ENCODE data around the gene MIER2.
"Not testable (repeated sequence)": the region's sequence is repeated elsewhere in the genome, so short reads cannot be mapped to it uniquely, and the experiment has no call there.

MIER2 gene, protein sequence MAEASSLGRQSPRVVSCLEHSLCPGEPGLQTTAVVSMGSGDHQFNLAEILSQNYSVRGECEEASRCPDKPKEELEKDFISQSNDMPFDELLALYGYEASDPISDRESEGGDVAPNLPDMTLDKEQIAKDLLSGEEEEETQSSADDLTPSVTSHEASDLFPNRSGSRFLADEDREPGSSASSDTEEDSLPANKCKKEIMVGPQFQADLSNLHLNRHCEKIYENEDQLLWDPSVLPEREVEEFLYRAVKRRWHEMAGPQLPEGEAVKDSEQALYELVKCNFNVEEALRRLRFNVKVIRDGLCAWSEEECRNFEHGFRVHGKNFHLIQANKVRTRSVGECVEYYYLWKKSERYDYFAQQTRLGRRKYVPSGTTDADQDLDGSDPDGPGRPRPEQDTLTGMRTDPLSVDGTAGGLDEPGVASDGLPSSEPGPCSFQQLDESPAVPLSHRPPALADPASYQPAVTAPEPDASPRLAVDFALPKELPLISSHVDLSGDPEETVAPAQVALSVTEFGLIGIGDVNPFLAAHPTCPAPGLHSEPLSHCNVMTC

DNA sequence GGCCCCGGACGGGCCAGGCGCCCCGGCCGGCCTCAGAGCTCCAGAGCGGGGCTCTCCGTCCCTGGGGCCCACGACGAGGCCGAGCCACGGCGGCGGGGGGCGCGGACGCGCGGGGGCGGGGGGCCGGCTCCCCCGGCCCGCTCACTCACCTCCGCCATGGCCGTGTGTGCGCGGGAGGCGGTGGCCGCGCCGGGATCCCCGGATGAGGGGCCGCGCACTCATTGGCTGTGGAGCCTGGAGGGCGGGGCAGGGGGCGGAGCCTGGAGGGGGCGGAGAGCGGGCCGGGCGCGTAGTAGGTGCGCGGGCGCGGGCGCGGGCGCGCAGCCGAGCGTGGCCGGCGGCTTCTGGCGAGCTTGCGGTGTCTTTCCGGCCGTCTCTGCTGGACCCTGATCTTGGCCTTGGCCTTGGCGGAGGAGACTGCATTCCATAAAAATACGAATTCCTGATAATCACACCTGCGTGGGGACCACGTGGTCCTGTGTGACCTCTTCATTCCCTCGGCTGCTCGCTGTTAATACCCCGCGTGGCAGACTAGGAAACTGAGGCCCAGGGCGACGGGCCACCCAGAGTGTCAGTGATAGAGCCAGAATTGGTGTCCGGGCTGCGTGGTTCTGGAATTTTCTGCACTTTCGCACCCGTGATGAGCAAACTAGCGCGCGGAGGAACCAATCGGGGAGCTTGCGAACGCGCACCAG is at the start of gene MIER2:
Gene MIER2 (minus strand): TSS at position 172 of the 695 bp plus-strand sequence. CDS start 14 bp downstream, at position 158.
- DNase-seq: peak; percentile 87

DNA sequence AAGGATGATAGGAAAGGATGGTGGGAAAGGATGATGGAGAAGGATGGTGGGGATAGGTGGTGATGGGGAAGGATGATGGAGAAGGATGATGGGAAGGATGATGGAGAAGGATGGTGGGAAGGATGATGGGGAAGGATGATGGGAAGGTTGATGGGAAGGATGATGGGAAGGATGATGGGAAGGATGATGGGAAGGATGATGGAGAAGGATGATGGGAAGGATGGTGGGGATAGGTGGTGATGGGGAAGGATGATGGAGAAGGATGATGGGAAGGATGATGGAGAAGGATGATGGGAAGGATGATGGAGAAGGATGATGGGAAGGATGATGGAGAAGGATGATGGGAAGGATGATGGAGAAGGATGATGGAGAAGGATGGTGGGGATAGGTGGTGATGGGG is 49.0 kb upstream of the MIER2 start:
- DNase-seq: not testable (repeated sequence)

DNA sequence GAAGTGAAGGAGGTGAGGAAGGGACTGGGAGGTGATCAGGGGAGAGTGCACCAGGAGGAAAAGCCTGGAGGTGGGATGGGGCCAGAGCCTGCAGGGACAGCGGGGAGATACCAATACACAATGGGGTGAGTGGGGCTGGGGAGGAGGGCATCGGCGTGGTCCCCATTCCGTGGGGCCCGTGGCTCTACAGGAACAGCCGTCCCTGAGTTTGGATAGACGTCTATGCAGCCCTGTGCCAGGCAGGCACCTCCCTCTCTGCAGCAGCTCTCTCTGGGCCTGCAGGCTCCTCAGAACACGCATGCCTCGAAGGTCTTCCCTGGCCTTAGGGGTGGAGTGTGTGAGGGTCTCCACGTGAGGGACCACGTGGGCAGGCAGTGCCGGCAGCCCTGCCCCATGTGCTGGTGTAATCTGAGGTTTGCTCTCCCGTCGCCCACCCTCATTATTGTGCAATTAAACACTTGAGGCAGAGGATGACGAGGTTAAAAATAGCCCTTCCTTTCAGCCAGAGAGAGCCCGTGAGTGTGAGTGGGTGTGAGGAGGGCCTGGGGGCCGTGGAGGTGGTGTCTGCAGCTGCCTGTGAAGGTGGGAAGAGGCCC is 47.9 kb upstream of the MIER2 start:
- no peak for DNase-seq

DNA sequence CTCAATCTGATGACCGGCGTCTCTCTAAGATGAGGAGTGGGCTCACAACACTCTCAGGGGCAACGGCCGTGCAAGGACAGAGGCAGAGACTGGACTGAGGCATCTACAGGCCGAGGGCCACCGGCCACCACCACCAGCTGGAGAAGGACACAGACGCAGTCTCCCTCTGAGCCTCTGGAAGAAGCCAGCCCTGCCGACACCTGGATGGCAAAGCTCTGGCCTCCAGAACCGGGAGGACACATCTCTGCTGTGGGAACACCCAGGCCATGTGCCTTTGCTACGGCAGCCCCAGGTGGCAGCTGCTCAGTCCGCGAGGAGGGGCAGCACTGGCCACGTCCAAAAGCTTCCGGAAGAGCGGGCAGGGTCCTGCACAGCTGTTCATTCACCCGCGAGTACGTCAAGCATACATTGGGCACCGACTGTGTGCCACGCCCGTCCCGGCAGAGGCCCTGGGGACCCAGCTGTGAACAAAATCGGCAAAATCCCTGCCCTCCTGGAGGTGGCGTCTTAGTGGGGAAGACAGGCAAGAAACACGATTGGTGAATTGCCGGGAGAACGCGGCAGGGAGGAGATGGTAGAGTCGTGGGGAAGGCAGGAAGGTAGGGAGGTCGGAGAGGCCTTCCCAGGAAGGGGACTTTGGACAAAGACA is 47.3 kb upstream of the MIER2 start:
- DNase-seq: no peak

DNA sequence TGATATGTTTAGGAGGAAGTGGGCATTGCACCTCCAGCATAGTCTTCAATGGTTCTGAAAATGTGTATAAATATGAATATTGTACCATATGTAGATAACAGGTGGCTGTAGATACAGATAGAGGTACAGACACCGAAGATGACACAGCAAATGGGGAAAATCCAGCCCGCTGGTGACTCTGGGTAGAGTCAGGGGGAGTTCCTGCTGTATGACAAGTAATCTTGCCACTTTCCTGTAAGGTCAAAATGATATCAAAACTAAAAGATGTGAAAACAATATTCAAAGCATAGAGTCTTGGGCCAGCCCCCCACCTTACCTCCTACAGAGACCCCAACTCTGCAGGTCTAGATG is 46.6 kb upstream of the MIER2 start:
- DNase-seq: no peak

DNA sequence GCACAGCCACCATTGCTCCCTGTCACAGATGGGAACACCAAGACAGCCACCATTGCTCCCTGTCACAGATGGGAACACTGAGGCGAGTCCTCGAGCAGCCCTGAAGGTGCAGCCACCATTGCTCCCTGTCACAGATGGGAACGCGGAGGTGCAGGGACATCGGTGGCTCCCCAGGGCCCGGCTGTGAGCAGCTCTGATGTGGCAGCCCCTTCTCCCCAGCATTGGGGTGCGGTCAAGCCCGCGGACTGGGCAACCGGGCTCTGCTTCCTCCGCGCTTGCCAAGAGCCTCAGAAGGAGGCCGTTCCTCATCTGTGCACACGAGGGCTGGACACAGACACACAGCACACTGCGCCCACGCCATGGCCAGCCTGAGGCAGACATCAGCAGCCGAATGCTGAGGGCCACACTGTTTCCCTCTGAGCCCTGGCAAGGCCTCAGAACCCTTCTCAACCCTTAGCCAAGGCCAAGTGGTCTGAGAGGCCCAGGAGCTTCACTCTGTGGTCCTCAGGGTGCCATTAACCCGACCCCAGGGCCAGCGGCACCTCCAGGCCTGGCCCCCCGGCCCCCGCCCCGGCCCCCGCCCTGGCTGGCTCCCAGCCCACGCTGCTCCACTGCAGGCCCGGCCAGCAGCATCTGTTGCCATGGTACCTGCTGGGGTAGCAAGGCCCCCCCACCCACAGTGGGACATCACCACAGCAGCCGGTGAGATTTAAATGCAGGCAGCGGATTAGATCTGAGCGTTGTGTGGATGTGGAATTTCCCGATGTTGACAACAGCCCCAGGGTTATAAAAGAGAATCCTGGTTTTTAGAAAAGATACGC is 46.0 kb upstream of the MIER2 start:
- DNase-seq: no peak

DNA sequence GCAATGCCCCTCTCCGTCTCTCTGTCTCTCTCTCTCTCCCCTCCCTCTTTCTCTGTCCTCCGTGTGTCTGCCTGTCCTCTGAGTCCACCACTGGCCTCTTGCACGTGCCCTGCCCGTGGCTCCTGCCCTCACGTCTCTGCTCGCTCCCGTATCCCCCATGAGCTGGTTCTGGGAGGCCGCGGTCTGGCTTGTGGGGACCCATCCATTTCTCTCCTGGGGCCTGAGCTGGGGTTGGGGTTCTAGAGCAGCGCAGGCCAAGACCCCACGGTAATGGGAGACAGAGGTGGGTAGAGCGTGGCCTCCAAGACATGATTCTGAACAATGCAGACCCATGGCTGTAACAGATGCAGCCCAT is 45.3 kb upstream of the MIER2 start:
- no peak for DNase-seq

DNA sequence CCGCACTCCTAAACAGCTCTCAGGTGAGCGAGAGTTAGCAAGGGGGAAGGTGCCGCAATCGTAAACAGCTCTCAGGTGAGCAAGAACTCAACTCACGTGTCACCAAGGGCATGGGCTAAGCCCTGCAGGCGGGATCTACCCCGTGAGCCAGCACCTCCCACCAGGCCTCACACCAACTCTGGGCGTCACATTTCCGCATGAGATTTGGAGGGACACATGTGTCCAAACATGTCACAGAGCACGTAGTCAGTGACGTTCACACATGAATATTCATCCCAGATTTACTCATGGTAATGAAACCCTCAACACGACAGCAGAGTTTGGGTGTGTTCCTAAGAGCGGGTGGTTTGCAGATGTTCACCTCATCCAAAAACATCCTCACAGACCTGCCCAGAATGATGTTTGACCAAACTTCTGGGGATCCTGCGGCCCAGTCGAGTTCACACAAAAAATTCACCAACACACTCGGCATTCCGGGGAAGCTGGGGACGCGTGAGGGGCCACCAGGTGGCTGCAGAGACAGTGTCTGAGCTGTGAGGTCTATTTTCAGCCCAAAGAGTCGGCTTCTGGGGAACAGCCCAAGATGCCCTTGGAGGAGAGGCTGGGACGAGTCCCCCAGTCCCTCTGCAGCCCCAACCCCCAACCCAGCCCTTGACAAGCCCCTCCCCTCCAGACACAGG is 44.8 kb upstream of the MIER2 start:
- DNase-seq: no peak

DNA sequence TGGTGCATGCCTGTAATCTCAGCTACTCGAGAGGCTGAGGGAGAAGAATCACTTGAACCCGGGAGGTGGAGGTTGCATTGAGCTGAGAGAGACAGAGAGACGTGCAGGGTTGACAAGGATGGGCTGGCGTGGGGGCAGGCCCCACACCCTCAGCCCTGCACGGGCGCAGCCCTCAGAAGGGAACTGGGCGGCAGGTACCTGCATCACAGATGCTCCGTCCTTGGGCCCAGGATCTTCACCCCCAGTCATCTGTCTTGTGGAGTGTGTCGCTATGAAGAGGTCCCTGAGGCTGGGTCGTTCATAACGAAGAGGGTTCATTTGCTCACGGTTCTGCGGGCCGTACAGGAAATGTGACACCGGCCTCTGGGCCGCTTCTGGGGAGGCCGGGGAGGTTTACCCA is 44.1 kb upstream of the MIER2 start:
- no peak for DNase-seq

DNA sequence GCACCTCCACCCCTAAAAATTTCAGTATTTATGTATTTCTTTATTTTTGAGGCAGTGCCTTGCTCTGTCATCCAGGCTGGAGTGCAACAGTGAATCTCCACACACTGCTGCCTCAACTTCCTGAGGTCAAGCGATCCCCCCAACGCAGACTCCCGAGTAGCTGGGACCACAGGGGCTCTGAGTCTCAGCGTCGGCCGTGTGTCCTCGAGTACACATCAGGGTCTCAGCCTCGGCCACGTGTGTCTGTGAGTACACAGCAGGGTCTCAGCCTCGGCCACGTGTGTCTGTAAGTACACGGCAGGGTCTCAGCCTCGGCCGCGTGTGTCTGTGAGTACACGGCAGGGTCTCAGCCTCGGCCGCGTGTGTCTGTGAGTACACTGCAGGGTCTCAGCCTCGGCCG is 43.2 kb upstream of the MIER2 start:
- no peak for DNase-seq

DNA sequence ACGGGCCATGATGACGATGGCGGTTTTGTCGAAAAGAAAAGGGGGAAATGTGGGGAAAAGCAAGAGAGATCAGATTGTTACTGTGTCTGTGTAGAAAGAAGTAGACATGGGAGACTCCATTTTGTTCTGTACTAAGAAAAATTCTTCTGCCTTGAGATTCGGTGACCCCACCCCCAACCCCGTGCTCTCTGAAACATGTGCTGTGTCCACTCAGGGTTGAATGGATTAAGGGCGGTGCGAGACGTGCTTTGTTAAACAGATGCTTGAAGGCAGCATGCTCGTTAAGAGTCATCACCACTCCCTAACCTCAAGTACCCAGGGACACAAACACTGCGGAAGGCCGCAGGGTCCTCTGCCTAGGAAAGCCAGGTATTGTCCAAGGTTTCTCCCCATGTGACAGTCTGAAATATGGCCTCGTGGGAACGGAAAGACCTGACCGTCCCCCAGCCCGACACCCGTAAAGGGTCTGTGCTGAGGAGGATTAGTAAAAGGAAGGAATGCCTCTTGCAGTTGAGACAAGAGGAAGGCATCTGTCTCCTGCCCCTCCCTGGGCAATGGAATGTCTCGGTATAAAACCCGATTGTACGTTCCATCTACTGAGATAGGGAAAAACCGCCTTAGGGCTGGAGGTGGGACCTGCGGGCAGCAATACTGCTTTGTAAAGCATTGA is 42.2 kb upstream of the MIER2 start:
- DNase-seq: not testable (repeated sequence)

DNA sequence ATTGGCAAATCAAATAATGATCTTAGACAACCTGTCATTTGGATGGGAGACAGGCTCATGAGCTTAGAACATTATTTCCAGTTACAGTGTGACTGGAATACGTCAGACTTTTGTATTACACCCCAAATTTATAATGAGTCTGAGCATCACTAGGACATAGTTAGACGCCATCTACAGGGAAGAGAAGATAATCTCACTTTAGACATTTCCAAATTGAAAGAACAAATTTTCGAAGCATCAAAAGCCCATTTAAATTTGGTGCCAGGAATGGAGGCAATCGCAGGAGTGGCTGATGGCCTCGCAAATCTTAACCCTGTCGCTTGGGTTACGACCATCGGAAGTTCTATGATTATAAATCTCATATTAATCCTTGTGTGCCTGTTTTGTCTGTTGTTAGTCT is 41.6 kb upstream of the MIER2 start:
- DNase-seq: not testable (repeated sequence)

DNA sequence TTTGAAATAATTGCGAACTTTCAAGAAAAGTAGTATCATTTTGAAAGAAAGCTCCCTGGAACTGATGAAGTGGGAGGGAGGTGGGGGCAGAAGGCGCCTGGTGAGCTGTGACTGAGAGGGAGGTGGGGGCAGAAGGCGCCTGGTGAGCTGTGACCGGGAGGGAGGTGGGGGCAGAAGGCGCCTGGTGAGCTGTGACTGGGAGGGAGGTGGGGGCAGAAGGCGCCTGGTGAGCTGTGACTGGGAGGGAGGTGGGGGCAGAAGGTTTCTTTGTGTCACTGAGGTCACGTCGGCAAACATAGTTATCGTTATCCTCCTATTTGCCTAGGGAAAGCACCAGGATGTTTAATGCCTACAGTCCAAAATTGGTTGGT is 40.2 kb upstream of the MIER2 start:
- DNase-seq: no peak

DNA sequence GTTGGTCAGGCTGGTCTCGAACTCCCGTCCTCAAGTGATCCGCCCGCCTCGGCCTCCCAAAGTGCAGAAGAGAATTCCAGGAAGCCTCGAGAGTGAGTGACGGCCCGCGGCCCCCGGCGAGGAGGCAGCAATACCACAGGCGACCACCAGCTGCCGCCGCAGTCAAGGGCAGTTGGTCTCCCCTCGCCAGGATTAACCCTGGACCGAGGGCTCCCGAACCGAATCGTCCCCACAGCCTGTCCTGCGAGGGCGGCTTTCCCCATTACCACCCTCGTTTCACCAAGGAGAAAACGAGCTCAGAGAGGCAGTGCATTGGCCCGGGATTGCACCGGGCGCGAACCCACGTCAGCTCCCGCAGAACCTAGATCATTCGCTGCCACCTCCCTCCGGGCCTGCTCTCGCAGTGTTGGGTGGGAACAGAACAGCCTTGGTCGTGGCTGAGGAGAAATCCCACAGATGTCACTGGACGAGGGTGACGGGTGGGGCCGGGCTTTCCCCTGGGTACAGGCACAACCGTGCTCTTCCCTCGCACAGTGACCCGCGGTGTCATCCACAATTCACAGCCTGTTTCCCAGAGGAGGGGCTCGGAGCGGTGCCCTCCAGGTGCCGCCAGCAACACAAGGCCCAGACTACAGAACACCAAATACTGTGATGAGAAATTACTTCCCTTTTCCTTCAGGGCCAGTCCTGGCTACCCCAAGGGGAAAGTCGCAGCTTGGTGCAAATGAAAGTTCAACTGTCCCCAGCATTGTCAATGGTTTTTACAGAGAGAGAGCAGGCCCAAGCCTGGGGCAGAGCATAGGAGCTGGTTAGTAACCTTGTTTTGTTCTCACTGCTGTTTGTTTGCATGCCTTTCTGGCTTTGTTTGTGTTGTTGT is 39.6 kb upstream of the MIER2 start:
- DNase-seq: peak; percentile 3

DNA sequence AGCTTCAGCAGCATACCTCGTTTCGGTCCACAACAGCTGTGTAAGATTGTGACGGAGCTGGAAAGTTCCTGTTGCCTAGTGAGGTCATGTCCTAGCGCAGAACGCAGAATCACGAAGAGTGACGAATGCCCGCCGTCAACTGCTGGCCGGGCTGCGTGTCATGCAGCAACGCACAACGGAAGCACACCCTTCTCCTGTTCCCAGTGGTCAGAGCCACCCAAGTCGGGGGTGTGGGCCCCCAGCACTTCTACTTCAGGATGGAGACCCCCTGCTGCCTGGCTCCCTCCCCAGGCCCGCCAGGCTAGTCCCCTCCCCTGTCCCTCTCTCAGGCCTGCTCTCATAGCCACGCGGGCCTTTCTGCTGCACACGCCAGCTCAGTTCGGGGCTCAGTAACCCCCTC is 38.4 kb upstream of the MIER2 start:
- no peak for DNase-seq

DNA sequence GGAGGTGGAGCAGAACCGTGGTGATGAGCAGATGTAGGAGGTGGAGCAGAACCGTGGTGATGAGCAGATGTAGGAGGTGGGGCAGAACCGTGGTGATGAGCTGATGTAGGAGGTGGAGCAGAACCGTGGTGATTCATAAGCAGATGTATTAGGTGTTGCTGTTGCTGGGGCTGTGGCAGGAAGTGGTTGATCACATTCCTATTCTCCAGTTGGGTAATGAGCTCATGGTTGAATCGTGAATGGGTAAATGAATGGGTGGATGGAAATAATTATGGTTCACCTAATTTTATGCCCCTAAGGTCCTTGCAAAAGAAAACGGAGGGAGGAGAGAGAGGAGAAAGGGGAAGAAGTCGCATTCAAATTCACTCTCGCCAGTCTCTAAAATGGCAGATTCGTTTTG is 38.0 kb upstream of the MIER2 start:
- DNase-seq: not testable (repeated sequence)

DNA sequence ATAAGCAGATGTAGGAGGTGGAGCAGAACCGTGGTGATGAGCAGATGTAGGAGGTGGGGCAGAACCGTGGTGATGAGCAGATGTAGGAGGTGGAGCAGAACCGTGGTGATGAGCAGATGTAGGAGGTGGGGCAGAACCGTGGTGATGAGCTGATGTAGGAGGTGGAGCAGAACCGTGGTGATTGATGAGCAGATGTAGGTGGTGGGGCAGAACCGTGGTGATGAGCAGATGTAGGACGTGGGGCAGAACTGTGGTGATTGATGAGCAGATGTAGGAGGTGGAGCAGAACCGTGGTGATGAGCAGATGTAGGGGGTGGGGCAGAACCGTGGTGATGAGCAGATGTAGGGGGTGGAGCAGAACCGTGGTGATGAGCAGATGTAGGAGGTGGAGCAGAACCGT is 37.3 kb upstream of the MIER2 start:
- not testable (repeated sequence) for DNase-seq

DNA sequence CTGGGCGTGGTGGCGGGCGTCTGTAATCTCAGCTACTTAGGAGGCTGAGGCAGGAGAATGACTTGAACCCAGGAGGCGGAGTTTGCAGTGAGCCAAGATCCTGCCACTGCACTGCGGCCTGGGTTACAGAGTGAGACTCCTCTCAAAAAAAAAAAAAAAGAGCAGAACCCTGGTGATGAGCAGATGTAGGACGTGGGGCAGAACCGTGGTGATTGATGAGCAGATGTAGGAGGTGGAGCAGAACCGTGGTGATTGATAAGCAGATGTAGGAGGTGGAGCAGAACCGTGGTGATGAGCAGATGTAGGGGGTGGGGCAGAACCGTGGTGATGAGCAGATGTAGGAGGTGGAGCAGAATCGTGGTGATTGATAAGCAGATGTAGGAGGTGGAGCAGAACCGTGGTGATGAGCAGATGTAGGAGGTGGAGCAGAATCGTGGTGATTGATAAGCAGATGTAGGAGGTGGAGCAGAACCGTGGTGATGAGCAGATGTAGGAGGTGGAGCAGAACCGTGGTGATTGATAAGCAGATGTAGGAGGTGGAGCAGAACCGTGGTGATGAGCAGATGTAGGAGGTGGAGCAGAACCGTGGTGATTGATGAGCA is 36.1 kb upstream of the MIER2 start:
- DNase-seq: not testable (repeated sequence)

DNA sequence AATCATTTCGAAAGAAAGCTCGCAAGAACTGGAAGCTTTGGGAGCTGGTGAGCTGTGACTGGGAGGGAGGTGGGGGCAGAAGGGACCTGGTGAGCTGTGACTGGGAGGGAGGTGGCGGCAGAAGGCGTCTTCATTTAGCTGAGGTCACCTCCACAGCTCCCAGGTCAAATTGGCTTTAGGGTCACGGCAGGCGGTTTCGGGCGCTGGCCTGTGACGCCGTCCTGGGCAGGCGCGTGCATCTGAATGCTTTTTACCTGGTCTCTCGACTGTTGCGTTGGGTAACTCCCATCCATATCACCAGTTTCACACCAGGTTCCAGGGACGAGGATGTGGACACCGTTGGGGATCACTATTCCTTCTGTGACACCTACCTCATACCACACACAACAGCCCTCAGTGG is 35.2 kb upstream of the MIER2 start:
- DNase-seq: no peak

DNA sequence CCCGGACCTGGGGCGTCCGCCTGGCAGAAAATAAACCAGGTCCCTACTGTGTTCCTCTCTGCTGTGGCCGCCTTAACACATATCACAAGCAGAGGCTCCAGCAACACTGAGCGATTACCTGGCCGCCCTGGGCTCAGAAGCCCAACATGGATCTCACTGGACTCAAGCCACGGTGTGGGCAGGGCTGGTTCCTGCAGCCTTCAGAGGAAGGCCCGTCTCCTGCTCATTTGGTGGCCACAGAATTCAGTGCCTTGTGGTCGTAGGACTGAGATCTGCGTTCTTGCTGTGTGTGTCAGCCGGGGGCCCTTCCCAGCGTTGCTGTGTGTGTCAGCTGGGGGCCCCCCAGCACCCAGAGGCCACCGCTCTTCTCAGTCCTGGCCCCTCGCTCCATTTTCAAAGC is 34.1 kb upstream of the MIER2 start:
- no peak for DNase-seq
